Measurements from ENCODE around the gene MYOG. TPM values are rescaled to one million over a fixed set of nuclear protein-coding genes. Genes with fewer than 3 reads are reported as not detected.

The MYOG gene
- total RNA-seq, 1 experiment from 2014 or later, result not detected

- Mint-ChIP-seq H3K36me3 (ENCODE audit: insufficient read depth in 1 of 3, low read depth in 3 of 3) (peaks cover 1 to 38% (median 11%) of the 10 kb centered on the region in 3 experiments; a peak in 6 of 7 replicates), H3K4me1 (peaks cover 21 to 43% of the 10 kb centered on the region in 2 experiments), H3K4me3 (no peak overlapping the region), H3K27ac (no peak overlapping the region; a peak in 1 of 7 replicates), H3K9me3 (no peaks in the 10 kb centered on the region), H3K27me3 (ENCODE audit: low read depth) (peaks cover 2% of the 10 kb centered on the region)
- H4K20me1 ChIP-seq (ENCODE audit: control insufficient read depth, insufficient read depth, insufficient read length), result no peaks in the 10 kb centered on the region
- H2BK20ac ChIP-seq (ENCODE audit: low read depth, low read length, poor library complexity, severe bottlenecking), result no peak overlapping the region
- H3K23me2 ChIP-seq (ENCODE audit: insufficient read length, low read depth, low read length, poor library complexity, severe bottlenecking), result no peaks in the 10 kb centered on the region
- no peaks in the 10 kb centered on the region; the same call in 1 of the 2 replicates for H3K4me1 ChIP-seq (ENCODE audit: insufficient read depth, low read length)
- H3K79me2 ChIP-seq (ENCODE audit: insufficient read depth, low read length), result no peaks in the 10 kb centered on the region
- no peak overlapping the region for H3K27ac ChIP-seq (ENCODE audit: insufficient read length, low read depth, low read length)
- H3K18ac ChIP-seq (ENCODE audit: insufficient read length, low read depth, low read length), result no peak overlapping the region
- H2BK120ac ChIP-seq (ENCODE audit: low read depth, low read length, poor library complexity, severe bottlenecking), result no peak overlapping the region
- H3K9ac ChIP-seq (ENCODE audit: extremely low read depth, insufficient read length, low read length), result no peak overlapping the region
- H3K27me3 ChIP-seq (ENCODE audit: insufficient read depth, low read length), result no peaks in the 10 kb centered on the region
- H3K4ac ChIP-seq (ENCODE audit: low read depth, low read length), result no peak overlapping the region
- H3K14ac ChIP-seq (ENCODE audit: insufficient read depth, low read length), result no peak overlapping the region
- H2BK12ac ChIP-seq (ENCODE audit: insufficient read length, low read depth, low read length), result no peak overlapping the region
- no peak overlapping the region for H3T11ph ChIP-seq (ENCODE audit: low read length)
- no peak overlapping the region for H3K4me2 ChIP-seq (ENCODE audit: insufficient read depth, insufficient read length, low read length)
- no peak overlapping the region for H3K56ac ChIP-seq (ENCODE audit: insufficient read length, low read depth, low read length)
- no peak for DNase-seq
- H2AK5ac ChIP-seq (ENCODE audit: insufficient read length, low read length), result no peak overlapping the region
- H3K9me3 ChIP-seq (ENCODE audit: control insufficient read depth, low read depth, low read length), result no peaks in the 10 kb centered on the region
- H4K8ac ChIP-seq (replicated peaks; ENCODE audit: insufficient read length, low read depth, low read length), result no peak overlapping the region
- H4K5ac ChIP-seq (ENCODE audit: insufficient read length, low read depth, low read length), result no peak overlapping the region
- no peak overlapping the region for H4K91ac ChIP-seq (ENCODE audit: insufficient read length, low read depth, low read length)
- WGBS (ENCODE audit: extremely low coverage, insufficient read length, low lambda C conversion rate), result no CpG with 5 or more reads among the region's 14 CpGs
- no peak for TF ChIP-seq CTCF (conservative IDR thresholded peaks at IDR 0.05)
- H3K79me1 ChIP-seq (ENCODE audit: insufficient read depth, low read depth, low read length, poor library complexity, severe bottlenecking), result no peaks in the 10 kb centered on the region
- no peak overlapping the region for H3K23ac ChIP-seq (ENCODE audit: insufficient read length, low read depth, low read length)
- no peak overlapping the region for H2BK5ac ChIP-seq (ENCODE audit: insufficient read length, low read length)
- no peak overlapping the region for H2BK15ac ChIP-seq (ENCODE audit: low read depth, low read length)
- H2AFZ ChIP-seq (ENCODE audit: low read length), result no peak overlapping the region
These were observed 41.8 kb downstream of the MYOG start for GRCh38 chr1:203043830-203044545.
